Right renal cortex interstitium (tissue), 3 donors: ENCODE measurements around the gene LRCH3. TPM values are rescaled to one million over a fixed set of nuclear protein-coding genes. Genes with fewer than 3 reads are reported as not detected.
"Not testable (repeated sequence)": the region's sequence is repeated elsewhere in the genome, so short reads cannot be mapped to it uniquely, and the experiment has no call there.

Experiments
- DNase-seq, 3 donors: peaks; one replicate each; pipeline ENCODE4 v3.0.0-alpha.2; 2013; ENCODE audit warnings: low read depth in 3 of 3, low spot score in 2 of 3
- polyA plus RNA-seq, 3 donors: library from polyadenylated mRNA; unstranded; fragments of 120-200 nt; gene quantifications; one replicate each; pipeline ENCODE4 v1.2.1, GENCODE V29; 2013; ENCODE audit not compliant: insufficient read length in 3 of 3

Gene LRCH3
- polyA plus RNA-seq, 3 donors = 34.4 to 39.5 (median 36.0) TPM

DNA sequence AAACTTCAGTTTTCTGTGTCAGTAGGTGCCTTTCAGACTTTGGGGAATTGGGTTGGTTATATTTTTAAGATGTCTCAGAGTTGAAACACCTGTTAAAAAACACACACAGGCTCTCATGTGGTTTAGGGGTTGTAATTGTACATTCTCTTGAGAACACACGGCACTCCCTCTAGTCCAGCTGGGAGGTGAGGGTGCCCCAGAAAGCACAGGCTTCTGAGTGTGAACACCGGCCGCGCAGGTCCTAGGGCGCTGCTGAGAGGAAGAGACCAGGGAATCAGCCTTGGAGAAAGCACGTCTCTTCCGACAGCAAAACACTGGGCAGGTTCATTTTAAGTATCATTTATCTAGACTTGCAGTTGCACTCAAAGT, 90.9 kb downstream of the LRCH3 start:
- no peak for DNase-seq

DNA sequence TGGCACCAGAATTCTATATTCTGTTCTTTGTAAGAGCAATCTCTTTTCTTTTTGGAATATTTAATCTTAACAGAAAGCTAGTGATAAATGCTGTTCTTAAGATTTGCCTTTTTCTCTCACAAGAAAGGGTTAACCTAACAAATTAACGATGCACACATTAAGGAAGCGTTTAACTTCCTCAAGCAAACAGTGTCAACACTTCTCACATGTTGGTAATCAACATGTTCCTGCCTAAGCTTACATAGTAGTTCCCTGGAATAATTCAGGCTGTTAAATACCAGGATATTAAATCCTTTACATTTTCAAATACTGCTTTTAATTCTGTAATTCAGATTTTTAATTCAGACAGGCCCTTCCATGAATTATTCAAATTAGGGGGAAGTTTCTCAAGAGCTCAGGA, 91.5 kb downstream of the LRCH3 start:
- no peak for DNase-seq

DNA sequence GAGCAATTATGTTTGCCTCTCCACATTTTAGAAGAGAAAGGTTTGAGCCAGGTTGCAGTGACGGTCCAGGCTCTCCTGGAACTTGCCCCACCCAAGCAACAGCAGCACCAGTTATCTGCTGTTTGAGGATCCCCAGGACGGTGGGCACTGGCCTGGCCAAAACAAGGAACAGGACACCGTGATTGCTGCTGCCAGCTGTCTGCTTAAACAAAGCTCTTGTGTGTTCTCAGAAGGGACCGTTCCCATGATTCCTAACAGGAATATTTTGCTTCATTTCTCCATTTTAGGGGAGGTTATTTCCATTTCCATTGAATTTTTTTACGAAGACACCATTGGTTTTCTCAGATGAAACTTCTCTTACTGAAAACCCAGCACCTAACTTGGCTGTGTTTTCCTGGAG, 92.5 kb downstream of the LRCH3 start:
- no peak for DNase-seq

DNA sequence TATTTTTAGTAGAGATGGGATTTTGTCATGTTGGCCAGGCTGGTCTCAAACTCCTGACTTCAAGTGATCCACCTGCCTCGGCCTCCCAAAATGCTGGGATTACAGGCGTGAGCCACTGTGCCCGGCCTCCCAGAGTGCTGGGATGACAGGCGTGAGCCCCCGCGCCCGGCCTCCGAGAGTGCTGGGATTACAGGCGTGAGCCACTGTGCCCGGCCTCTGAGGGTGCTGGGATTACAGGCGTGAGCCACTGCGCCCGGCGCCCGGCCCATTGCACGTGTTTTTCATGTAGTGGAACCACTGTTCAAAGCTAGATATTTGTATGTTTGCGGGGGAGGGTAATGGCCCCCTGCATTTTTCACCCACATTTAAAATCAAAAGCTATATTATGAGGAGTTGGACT, 93.3 kb downstream of the LRCH3 start:
- not testable (repeated sequence) for DNase-seq

DNA sequence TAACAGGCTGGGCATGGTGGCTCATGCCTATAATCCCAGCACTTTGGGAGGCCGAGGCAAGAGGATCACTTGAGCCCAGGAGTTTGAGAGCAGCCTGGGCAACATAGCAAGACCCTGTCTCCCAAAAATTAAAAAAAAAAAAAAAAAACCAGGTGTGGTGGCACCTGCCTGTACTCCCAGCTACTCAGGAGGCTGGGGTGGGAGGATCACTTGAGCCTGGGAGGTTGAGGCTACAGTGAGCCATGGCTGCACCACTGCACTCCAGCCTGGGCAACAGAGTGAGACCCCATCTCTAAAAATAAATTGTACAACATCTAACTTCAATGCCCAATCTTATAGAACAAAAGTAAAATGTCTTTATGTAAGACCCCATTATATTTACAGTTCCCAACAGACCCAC, 95.0 kb downstream of the LRCH3 start:
- DNase-seq = not testable (repeated sequence)

GRCh38 chr3:197887430-197888053, 96.5 kb downstream of the LRCH3 start:
- DNase-seq = not testable (repeated sequence)

- no peak for DNase-seq
Observed at GRCh38 chr3:197888511-197888910, 97.5 kb downstream of the LRCH3 start.

GRCh38 chr3:197889204-197889930, 98.3 kb downstream of the LRCH3 start:
- no peak for DNase-seq

DNA sequence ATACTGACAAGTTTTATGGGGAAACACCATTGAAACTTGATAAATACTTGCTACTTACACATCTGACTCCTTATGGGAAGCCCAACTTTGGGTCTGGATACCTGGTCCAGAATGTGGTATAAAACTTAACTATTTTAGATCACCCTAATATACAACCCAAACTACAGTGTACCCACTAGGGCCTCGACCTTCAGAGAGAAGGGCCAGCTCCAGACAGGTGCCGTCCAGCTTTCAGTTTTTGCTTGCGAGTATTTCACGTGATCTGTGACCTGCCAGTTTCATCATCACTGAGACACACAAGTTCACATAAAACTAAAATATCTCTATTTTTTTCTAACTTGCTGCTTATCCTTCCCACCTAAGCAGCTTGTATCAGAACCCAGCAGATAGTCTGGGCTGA, 99.6 kb downstream of the LRCH3 start:
- no peak for DNase-seq

- DNase-seq = no peak
Observed at GRCh38 chr3:197892162-197892561, 101.1 kb downstream of the LRCH3 start.

DNA sequence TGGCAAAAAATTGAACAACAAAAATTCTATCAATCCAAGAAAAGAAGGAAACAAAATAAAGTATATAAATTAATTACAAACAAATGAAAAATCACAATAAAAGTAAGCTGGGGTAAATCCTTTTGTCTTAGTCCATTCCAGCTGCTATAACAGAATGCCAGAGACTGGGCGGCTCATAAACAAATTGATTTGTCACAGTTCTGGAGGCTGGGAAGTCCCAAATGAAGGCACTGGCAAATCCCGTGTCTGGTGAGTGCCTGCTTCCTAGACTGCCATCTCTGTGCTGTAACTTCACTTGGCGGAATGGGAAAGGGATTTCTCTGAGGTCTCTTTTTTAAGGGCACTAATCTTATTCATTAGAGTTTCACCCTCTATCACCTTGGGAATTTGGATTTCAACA, 105.4 kb downstream of the LRCH3 start:
- DNase-seq = no peak

DNA sequence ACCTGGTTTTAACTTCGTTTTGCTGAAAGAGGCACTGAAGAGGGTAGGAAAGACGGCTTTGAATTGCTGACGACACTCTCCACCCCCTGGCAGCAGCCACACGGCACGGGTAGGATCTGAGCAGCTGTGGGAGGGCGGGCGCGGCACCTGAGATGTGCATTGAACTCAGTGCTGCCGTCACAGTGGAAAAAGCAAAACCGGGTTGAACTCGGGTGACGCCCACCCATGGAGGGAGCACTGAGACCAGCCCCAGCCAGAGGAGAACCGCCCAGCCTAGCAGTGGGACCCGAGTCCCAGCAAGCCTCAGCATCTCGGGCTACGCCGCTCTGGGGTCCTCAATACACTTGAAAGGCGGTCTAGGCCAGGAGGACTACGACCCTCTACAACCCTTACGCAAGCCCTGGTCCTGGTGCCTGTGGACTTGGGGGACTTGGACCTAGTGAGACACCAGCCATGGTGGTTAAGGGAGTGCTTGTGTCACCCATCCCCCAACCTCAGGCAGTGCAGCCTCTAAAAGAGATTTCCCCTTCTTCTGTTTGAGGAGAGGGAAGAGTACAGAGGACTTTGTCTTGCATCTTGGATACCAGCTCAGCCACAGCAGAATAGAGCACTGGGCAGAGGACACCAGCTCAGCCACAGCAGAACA, 108.9 kb downstream of the LRCH3 start:
- no peak for DNase-seq

DNA sequence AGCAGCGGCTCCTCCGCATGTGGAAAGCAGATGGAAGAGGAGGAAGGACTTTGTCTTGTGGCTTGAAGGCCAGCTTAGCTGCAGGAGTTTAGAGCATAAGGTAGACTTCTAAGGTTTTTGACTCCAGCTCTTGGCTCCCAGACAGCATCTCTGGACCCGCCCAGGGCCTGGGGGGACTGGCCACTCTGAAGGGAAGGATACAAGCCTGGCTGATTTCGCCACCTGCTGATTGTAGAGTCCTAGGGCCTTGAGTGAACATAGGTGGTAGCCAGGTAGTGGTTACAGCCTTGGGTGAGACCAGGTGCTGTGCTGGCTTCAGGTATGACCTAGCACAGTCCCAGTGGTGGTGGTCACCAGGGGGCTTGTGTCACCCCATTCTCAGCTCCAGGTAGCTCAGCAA, 110.6 kb downstream of the LRCH3 start:
- no peak for DNase-seq

GRCh38 chr3:197906023-197906849, 115.2 kb downstream of the LRCH3 start:
- DNase-seq = peak; percentile 73 to 79 (median 75)

- no peak for DNase-seq
Observed at GRCh38 chr3:197906850-197907187, 115.8 kb downstream of the LRCH3 start.

- DNase-seq = no peak
Observed at GRCh38 chr3:197907196-197907595, 116.1 kb downstream of the LRCH3 start.

- not testable (repeated sequence) for DNase-seq
Observed at GRCh38 chr3:197908550-197908949, 117.5 kb downstream of the LRCH3 start.

DNA sequence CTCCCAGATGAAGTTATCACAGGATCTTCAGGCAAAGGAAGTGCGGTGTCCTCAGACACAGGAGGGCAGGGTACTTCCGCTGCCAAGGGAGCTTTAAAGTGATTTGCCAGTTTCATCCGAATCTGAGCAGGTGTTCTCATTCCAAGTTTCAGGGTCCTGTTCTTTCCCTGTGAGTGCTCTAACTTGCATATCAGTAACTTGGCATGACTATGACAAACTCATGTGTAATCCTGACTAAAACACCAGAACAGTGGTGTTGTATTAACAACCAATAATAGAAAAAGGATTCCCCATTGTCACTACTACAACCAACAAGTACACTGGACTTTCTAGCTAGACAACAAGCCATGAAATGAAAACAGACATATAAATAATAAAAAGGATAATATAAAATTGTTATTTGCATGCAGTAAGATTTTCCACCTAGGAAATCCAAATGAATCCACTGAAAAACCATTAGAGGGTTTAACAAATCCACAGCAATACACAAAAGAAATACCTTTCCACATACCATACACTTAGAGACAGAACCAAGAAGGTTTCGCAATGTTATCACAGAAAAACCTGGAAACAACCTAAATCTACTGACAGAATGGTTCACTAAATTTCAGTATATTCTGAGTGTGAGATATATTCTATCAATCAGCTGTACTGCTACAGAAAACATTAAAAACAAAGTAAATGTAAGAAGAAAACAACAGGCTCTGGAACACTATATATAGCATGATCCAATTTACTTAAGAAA, 118.1 kb downstream of the LRCH3 start:
- DNase-seq = no peak

DNA sequence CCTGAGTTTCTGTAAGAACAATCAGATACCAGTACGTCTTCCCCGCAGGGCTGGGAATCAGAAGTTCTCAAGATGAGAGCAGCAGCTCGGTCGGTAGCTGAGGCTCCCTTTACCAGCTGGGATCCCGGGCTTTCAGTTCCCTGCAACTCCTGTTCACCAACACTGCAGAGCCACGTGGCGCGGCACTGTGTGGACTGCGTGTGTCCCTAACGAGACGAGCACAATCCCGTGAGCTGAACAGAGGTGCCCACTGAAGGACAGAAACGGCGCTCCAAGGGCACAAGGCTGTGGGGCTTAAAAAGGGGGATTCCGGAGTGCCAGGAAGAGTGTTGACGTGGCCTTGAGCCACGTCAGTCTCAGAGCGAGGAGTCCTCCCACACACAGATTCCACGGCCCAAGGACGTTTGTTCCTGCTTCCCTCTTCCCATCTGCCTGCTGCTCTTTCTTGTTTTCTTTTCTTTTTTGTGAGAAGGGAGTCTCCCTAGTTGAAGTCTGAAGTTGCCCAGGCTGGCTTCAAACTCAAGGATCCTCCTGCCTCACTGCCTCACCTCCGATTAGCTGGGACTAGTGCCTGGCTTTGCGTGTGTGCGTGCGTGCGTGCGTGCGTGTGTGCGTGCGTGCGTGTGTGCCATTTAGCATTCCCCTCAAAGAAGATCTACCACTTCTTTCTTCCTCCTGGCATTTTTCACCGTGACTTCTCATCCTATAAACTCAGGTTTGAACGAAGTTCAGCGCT, 121.9 kb downstream of the LRCH3 start:
- DNase-seq = no peak
